Measurements from ENCODE around the gene STIL. TPM values are rescaled to one million over a fixed set of nuclear protein-coding genes. Genes with fewer than 3 reads are reported as not detected.
"Not testable (repeated sequence)": the region's sequence is repeated elsewhere in the genome, so short reads cannot be mapped to it uniquely, and the experiment has no call there.

The STIL gene
- total RNA-seq, 1 donor from 2014 or later = 27.0 TPM

GRCh38 chr1:47280142-47280541 is 33.8 kb downstream of the STIL start:
- Mint-ChIP-seq H3K27ac (ENCODE audit: unreplicated experiment) (no peak overlapping the region), H3K36me3 (ENCODE audit: low read depth) (peaks cover 14% of the 10 kb centered on the region), H3K4me1 (no peaks in the 10 kb centered on the region), H3K9me3 (no peaks in the 10 kb centered on the region), H3K27me3 (ENCODE audit: low read depth) (no peaks in the 10 kb centered on the region), H3K4me3 (no peak overlapping the region)
- no peak for DNase-seq (ENCODE audit: low read depth, low spot score)
- no peak for TF ChIP-seq CTCF (conservative IDR thresholded peaks at IDR 0.05)

- no peak overlapping the region for H3K4me3 Mint-ChIP-seq
- H3K4me1 Mint-ChIP-seq = no peaks in the 10 kb centered on the region
- no peak for DNase-seq (ENCODE audit: low read depth, low spot score)
- peaks cover 14% of the 10 kb centered on the region for H3K36me3 Mint-ChIP-seq (ENCODE audit: low read depth)
- H3K9me3 Mint-ChIP-seq = no peaks in the 10 kb centered on the region
- no peaks in the 10 kb centered on the region for H3K27me3 Mint-ChIP-seq (ENCODE audit: low read depth)
- no peak for TF ChIP-seq CTCF (conservative IDR thresholded peaks at IDR 0.05)
- H3K27ac Mint-ChIP-seq (ENCODE audit: unreplicated experiment) = no peak overlapping the region
Observed at GRCh38 chr1:47276850-47277249, 37.1 kb downstream of the STIL start.

GRCh38 chr1:47275811-47276210 is 38.1 kb downstream of the STIL start:
- peaks cover 13% of the 10 kb centered on the region for H3K36me3 Mint-ChIP-seq (ENCODE audit: low read depth)
- H3K4me1 Mint-ChIP-seq; H3K4me3 Mint-ChIP-seq; H3K27ac Mint-ChIP-seq (ENCODE audit: unreplicated experiment); H3K9me3 Mint-ChIP-seq; DNase-seq (ENCODE audit: low read depth, low spot score); H3K27me3 Mint-ChIP-seq (ENCODE audit: low read depth): not testable (repeated sequence)

GRCh38 chr1:47265529-47265928 is 48.4 kb downstream of the STIL start:
- not testable (repeated sequence) for DNase-seq (ENCODE audit: low read depth, low spot score); H3K27ac Mint-ChIP-seq (ENCODE audit: unreplicated experiment); H3K4me1 Mint-ChIP-seq; H3K27me3 Mint-ChIP-seq (ENCODE audit: low read depth); H3K4me3 Mint-ChIP-seq; H3K9me3 Mint-ChIP-seq
- peaks cover 18% of the 10 kb centered on the region for H3K36me3 Mint-ChIP-seq (ENCODE audit: low read depth)

- H3K4me1 Mint-ChIP-seq = no peaks in the 10 kb centered on the region
- no peaks in the 10 kb centered on the region for H3K9me3 Mint-ChIP-seq
- H3K27me3 Mint-ChIP-seq (ENCODE audit: low read depth) = no peaks in the 10 kb centered on the region
- peak; percentile 78 for TF ChIP-seq CTCF (conservative IDR thresholded peaks at IDR 0.05)
- no peak overlapping the region for H3K27ac Mint-ChIP-seq (ENCODE audit: unreplicated experiment)
- H3K36me3 Mint-ChIP-seq (ENCODE audit: low read depth) = peaks cover 15% of the 10 kb centered on the region
- peak; percentile 44 for DNase-seq (ENCODE audit: low read depth, low spot score)
- H3K4me3 Mint-ChIP-seq = no peak overlapping the region
Observed at GRCh38 chr1:47262787-47263413, 51.0 kb downstream of the STIL start.

GRCh38 chr1:47257224-47257623 is 56.7 kb downstream of the STIL start:
- H3K27me3 Mint-ChIP-seq (ENCODE audit: low read depth) = no peaks in the 10 kb centered on the region
- DNase-seq (ENCODE audit: low read depth, low spot score) = no peak
- H3K36me3 Mint-ChIP-seq (ENCODE audit: low read depth) = peaks cover 11% of the 10 kb centered on the region
- no peak overlapping the region for H3K27ac Mint-ChIP-seq (ENCODE audit: unreplicated experiment)
- no peak overlapping the region for H3K4me3 Mint-ChIP-seq
- H3K9me3 Mint-ChIP-seq = no peaks in the 10 kb centered on the region
- no peaks in the 10 kb centered on the region for H3K4me1 Mint-ChIP-seq
- TF ChIP-seq CTCF (conservative IDR thresholded peaks at IDR 0.05) = no peak
